HepG2 (cell line): ENCODE measurements around the gene FBXO24. TPM values are rescaled to one million over a fixed set of nuclear protein-coding genes. Genes with fewer than 3 reads are reported as not detected.
A peak's percentile ranks its signal among the peaks of the same experiment; 100 is the strongest.

ENCODE experiments used
- GABPB1 ChIP-seq: IDR thresholded peaks from 2 replicates; pipeline ENCODE4 v1.6.1; 2016; ENCODE audit warnings: mild to moderate bottlenecking, missing genetic modification reagents, moderate library complexity, missing compliant biosample characterization
- HOXD1 ChIP-seq: sonication (generic); formaldehyde crosslinking; IDR thresholded peaks from 2 replicates; pipeline ENCODE4 v1.5.0; 2020; ENCODE audit warnings: missing genetic modification reagents
- MAF1 ChIP-seq: sonication (generic); formaldehyde crosslinking; IDR thresholded peaks from 2 replicates; pipeline ENCODE4 v1.5.0; 2020; ENCODE audit warnings: missing genetic modification reagents, borderline replicate concordance
- PAX8 ChIP-seq: sonication (generic); formaldehyde crosslinking; IDR thresholded peaks from 2 replicates; pipeline ENCODE4 v1.8.0; 2022; ENCODE audit warnings: mild to moderate bottlenecking, missing genetic modification reagents, borderline replicate concordance
- SIN3B ChIP-seq: fragments of 150-350 bp; IDR thresholded peaks from 2 replicates; pipeline ENCODE4 v1.6.1; 2014; ENCODE audit warnings: low read length
- ZBTB7A ChIP-seq: sonication (generic); formaldehyde crosslinking; IDR thresholded peaks from 2 replicates; pipeline ENCODE4 v1.8.0; 2022; ENCODE audit warnings: mild to moderate bottlenecking, missing genetic modification reagents
- ZNF136 ChIP-seq: sonication (generic); formaldehyde crosslinking; IDR thresholded peaks from 2 replicates; pipeline ENCODE4 v1.8.1; 2022; ENCODE audit warnings: low read depth, mild to moderate bottlenecking, moderate library complexity, missing genetic modification reagents
- ZNF235 ChIP-seq: sonication (generic); formaldehyde crosslinking; IDR thresholded peaks from 2 replicates; pipeline ENCODE4 v1.8.1; 2023; ENCODE audit warnings: mild to moderate bottlenecking, missing genetic modification reagents, borderline replicate concordance
- polyA plus RNA-seq, 8 experiments: library from polyadenylated mRNA; depleted of rRNA in 3 of 8; stranded (reverse) in 7 of 8; unstranded in 1 of 8; fragments of >200 nt; fragmentation: Illumina TruSeq in 4 of 8; extraction: Trizol in 4 of 8; gene quantifications; 2 replicates each; pipeline versions ENCODE4 v1.2.1 to v1.2.3, GENCODE V29; 2011 to 2016; ENCODE audit warnings: low read depth in 4 of 8, missing spikeins in 1 of 8, mixed read lengths in 1 of 8; ENCODE audit not compliant: insufficient read depth in 1 of 8
- total RNA-seq, 5 experiments: library from RNA; depleted of rRNA; stranded (reverse); fragments of >200 nt; fragmentation: Illumina TruSeq; extraction: Trizol; gene quantifications; 2 replicates each; pipeline ENCODE4 v1.2.3, GENCODE V29; 2016; ENCODE audit warnings: low read depth in 1 of 5
- TF ChIP-seq, protein P1 (sequence below): IDR thresholded peaks from 2 replicates; pipeline ENCODE4 v1.6.1; 2016; ENCODE audit warnings: mild to moderate bottlenecking
- TF ChIP-seq, protein P2 (sequence below): sonication (generic); formaldehyde crosslinking; IDR thresholded peaks from 2 replicates; pipeline ENCODE4 v1.4.0; 2020; ENCODE audit warnings: missing genetic modification reagents
- TF ChIP-seq, protein P3 (sequence below): sonication (generic); formaldehyde crosslinking; IDR thresholded peaks from 2 replicates; pipeline ENCODE4 v1.4.0; 2020; ENCODE audit warnings: missing genetic modification reagents
- TF ChIP-seq, protein P4 (sequence below): sonication (generic); formaldehyde crosslinking; IDR thresholded peaks from 2 replicates; pipeline ENCODE4 v1.4.0; 2020; ENCODE audit warnings: mild to moderate bottlenecking, low read depth, missing genetic modification reagents
- TF ChIP-seq, protein P5 (sequence below): sonication (generic); formaldehyde crosslinking; conservative IDR thresholded peaks from 2 replicates; pipeline ENCODE4 v1.4.0; 2020; ENCODE audit warnings: mild to moderate bottlenecking, missing genetic modification reagents, moderate library complexity
- TF ChIP-seq, protein P6 (sequence below): sonication (generic); formaldehyde crosslinking; IDR thresholded peaks from 2 replicates; pipeline ENCODE4 v1.9.0; 2021; ENCODE audit warnings: missing genetic modification reagents, borderline replicate concordance

FBXO24 gene
- total and polyA plus RNA-seq, 2 of the 13 experiments (the other 11 are each of a cell fraction or from before 2014, with no cell fraction given): 0.20 to 0.55 TPM

DNA sequence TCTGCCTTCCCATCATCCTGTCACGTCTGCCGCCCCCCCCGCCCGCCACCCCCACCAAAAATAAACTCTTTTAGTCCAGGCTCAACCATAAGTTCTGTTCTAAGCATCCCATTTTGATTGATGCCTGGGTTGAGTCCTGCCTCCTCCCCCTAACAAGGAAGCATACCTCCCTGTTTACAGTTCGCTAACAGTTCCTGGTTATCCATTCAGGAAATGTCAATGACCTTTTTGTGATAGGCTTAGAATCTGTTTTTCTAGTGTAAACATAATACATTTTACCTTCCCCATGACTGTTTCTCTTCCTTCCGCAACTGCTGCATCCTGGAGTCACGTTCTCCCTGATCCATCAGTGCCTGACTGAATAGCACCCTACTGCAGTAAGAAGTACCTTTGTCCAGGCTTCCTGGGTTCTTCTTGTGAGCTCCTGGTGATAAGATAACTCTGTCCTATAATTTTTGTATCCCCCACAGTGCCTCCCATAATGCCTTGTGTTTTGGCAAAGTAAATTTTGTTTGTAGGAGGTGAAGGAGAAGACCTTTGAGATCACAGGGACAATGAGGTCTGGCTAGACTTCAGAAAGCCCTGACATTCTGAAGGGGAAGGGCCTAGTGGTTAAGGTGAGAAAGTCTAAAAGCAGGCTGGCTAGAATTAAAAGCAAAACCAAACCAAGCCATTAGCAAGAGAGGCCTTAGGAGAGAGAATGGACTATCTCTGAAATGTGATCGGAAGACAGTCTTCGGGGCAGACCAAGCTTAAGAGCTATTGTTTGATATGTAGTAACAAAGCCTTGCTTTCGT is 39.8 kb upstream of the FBXO24 start (continued):
- TF ChIP-seq PAX8 (CRISPR knock-in tag): 0 out of 2 replicates have a peak, but pooled peaks have one; percentile 50
- TF ChIP-seq GABPB1 (CRISPR knock-in tag): no peak; the same call in 1 of the 2 replicates
- TF ChIP-seq ZBTB7A (CRISPR knock-in tag): no peak
- TF ChIP-seq ZNF136: no peak
- no peak for TF ChIP-seq SIN3B
- TF ChIP-seq ZNF235 (CRISPR knock-in tag): no peak
- TF ChIP-seq, protein P1, sequence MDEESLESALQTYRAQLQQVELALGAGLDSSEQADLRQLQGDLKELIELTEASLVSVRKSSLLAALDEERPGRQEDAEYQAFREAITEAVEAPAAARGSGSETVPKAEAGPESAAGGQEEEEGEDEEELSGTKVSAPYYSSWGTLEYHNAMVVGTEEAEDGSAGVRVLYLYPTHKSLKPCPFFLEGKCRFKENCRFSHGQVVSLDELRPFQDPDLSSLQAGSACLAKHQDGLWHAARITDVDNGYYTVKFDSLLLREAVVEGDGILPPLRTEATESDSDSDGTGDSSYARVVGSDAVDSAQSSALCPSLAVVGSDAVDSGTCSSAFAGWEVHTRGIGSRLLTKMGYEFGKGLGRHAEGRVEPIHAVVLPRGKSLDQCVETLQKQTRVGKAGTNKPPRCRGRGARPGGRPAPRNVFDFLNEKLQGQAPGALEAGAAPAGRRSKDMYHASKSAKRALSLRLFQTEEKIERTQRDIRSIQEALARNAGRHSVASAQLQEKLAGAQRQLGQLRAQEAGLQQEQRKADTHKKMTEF (CRISPR knock-in tag): no peak; the same call in none of the 2 replicates
- TF ChIP-seq, protein P2, sequence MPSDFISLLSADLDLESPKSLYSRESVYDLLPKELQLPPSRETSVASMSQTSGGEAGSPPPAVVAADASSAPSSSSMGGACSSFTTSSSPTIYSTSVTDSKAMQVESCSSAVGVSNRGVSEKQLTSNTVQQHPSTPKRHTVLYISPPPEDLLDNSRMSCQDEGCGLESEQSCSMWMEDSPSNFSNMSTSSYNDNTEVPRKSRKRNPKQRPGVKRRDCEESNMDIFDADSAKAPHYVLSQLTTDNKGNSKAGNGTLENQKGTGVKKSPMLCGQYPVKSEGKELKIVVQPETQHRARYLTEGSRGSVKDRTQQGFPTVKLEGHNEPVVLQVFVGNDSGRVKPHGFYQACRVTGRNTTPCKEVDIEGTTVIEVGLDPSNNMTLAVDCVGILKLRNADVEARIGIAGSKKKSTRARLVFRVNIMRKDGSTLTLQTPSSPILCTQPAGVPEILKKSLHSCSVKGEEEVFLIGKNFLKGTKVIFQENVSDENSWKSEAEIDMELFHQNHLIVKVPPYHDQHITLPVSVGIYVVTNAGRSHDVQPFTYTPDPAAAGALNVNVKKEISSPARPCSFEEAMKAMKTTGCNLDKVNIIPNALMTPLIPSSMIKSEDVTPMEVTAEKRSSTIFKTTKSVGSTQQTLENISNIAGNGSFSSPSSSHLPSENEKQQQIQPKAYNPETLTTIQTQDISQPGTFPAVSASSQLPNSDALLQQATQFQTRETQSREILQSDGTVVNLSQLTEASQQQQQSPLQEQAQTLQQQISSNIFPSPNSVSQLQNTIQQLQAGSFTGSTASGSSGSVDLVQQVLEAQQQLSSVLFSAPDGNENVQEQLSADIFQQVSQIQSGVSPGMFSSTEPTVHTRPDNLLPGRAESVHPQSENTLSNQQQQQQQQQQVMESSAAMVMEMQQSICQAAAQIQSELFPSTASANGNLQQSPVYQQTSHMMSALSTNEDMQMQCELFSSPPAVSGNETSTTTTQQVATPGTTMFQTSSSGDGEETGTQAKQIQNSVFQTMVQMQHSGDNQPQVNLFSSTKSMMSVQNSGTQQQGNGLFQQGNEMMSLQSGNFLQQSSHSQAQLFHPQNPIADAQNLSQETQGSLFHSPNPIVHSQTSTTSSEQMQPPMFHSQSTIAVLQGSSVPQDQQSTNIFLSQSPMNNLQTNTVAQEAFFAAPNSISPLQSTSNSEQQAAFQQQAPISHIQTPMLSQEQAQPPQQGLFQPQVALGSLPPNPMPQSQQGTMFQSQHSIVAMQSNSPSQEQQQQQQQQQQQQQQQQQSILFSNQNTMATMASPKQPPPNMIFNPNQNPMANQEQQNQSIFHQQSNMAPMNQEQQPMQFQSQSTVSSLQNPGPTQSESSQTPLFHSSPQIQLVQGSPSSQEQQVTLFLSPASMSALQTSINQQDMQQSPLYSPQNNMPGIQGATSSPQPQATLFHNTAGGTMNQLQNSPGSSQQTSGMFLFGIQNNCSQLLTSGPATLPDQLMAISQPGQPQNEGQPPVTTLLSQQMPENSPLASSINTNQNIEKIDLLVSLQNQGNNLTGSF: no peak
- TF ChIP-seq, protein P3, sequence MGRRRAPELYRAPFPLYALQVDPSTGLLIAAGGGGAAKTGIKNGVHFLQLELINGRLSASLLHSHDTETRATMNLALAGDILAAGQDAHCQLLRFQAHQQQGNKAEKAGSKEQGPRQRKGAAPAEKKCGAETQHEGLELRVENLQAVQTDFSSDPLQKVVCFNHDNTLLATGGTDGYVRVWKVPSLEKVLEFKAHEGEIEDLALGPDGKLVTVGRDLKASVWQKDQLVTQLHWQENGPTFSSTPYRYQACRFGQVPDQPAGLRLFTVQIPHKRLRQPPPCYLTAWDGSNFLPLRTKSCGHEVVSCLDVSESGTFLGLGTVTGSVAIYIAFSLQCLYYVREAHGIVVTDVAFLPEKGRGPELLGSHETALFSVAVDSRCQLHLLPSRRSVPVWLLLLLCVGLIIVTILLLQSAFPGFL: no peak
- TF ChIP-seq HOXD1 (CRISPR knock-in tag): peak; percentile 88
- TF ChIP-seq MAF1 (CRISPR knock-in tag): no peak
- TF ChIP-seq, protein P4, sequence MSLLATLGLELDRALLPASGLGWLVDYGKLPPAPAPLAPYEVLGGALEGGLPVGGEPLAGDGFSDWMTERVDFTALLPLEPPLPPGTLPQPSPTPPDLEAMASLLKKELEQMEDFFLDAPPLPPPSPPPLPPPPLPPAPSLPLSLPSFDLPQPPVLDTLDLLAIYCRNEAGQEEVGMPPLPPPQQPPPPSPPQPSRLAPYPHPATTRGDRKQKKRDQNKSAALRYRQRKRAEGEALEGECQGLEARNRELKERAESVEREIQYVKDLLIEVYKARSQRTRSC (CRISPR knock-in tag): no peak
- TF ChIP-seq, protein P5, sequence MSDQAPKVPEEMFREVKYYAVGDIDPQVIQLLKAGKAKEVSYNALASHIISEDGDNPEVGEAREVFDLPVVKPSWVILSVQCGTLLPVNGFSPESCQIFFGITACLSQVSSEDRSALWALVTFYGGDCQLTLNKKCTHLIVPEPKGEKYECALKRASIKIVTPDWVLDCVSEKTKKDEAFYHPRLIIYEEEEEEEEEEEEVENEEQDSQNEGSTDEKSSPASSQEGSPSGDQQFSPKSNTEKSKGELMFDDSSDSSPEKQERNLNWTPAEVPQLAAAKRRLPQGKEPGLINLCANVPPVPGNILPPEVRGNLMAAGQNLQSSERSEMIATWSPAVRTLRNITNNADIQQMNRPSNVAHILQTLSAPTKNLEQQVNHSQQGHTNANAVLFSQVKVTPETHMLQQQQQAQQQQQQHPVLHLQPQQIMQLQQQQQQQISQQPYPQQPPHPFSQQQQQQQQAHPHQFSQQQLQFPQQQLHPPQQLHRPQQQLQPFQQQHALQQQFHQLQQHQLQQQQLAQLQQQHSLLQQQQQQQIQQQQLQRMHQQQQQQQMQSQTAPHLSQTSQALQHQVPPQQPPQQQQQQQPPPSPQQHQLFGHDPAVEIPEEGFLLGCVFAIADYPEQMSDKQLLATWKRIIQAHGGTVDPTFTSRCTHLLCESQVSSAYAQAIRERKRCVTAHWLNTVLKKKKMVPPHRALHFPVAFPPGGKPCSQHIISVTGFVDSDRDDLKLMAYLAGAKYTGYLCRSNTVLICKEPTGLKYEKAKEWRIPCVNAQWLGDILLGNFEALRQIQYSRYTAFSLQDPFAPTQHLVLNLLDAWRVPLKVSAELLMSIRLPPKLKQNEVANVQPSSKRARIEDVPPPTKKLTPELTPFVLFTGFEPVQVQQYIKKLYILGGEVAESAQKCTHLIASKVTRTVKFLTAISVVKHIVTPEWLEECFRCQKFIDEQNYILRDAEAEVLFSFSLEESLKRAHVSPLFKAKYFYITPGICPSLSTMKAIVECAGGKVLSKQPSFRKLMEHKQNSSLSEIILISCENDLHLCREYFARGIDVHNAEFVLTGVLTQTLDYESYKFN (CRISPR knock-in tag): peak; percentile 88
- TF ChIP-seq, protein P6, sequence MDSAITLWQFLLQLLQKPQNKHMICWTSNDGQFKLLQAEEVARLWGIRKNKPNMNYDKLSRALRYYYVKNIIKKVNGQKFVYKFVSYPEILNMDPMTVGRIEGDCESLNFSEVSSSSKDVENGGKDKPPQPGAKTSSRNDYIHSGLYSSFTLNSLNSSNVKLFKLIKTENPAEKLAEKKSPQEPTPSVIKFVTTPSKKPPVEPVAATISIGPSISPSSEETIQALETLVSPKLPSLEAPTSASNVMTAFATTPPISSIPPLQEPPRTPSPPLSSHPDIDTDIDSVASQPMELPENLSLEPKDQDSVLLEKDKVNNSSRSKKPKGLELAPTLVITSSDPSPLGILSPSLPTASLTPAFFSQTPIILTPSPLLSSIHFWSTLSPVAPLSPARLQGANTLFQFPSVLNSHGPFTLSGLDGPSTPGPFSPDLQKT (CRISPR knock-in tag): no peak
